ENCODE results near the gene GPC5.
"Not testable (repeated sequence)": the region's sequence is repeated elsewhere in the genome, so short reads cannot be mapped to it uniquely, and the experiment has no call there.

Gene GPC5

GRCh38 chr13:91725646-91726045 is 327.2 kb downstream of the GPC5 start:
- no peak for DNase-seq

DNA sequence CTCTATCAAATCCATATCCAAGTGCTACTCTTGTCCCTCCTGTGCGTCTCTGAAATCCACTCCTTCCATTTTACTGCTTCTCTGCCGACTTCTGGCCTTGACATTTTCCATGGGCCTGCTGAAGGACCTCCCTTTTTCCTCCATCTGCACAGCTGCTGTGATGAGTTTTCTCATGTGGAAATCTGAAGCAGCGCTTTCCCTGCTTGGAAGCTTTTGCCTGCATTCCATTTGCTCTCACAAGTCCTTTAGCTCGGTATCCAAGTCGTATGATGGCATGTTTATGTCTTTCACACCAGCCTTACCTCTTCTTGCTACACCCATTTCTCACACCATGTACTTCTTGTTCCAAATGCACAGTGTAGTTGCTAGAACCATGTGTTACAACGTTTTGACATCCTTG is 328.2 kb downstream of the GPC5 start:
- DNase-seq = no peak

- no peak for DNase-seq
Measured at GRCh38 chr13:91729859-91730258, 331.4 kb downstream of the GPC5 start.

DNA sequence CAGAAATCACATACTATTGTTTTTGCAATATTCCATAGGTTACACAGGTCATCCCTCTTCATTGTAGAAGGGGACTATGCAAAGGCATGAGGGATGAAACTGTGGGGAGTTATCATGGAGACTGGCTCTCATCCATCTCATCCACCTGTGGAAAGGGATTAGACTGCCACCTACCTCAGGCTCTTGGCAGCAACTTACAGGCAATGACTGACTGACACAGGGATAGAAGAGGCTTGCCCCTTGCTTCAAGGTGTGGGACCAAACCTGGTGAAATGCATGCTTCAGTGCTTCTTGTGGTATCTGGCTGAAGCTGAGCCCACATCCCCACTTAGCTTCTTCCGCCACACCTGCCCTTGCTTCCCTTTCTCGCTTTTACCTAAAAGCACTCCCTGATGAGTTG is 341.3 kb downstream of the GPC5 start:
- no peak for DNase-seq

DNA sequence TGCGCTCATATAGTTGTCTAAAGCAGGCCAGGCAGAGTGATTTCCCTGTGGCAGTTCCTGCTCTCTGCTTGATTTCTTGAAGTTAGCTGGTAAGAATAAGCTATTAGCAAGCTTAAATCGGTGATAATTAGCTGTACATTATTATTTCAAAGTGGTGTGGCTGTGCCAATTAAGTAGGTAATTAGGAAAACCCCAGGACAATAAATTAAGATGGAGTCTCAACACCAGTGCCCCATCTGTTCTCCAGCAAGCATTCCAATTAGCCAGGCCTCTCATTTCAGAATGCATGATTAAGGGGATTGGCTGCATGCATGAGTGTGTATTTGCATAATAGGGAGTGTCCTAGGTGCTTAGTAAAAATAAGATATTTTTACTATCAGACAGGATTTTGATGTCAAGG is 342.3 kb downstream of the GPC5 start:
- DNase-seq = no peak

DNA sequence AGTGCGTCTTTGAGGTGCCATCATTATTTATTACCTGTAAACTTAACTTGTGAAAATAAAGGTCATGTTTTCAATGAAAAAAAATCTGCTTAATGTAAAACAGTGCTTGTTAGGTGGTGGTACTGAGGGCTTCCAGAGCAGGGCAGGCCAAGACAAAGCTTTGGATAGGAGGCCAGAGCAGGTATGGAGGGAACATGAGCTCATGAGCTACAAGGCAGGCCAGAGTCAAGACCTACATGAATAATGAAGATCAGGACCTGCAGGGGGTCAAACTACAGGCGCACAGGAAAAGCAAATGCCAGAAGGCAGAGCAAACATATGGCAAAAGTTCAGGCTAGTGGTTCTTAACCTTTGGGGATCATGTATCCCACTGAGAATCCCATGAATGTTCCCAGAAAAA is 343.5 kb downstream of the GPC5 start:
- DNase-seq = no peak

DNA sequence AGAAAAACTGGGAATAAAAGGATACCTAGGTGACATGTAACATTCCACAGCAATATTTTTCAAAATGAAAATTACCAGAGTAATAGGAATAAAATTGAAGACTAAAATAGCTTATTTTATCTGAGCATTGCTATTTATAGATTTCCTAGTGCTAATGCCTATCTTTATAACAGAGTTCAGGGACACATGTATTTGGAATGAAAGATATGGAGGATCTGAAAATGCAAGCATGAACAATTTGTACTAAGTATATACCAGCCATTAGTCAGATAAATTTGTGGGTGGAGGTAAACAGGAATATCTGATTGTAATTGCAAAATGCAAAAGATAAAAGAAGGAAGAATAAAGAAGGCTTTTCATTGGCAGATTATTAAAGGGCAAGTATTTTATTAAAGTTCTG is 345.9 kb downstream of the GPC5 start:
- no peak for DNase-seq

- DNase-seq = no peak
Measured at GRCh38 chr13:91745967-91746366, 347.5 kb downstream of the GPC5 start.

DNA sequence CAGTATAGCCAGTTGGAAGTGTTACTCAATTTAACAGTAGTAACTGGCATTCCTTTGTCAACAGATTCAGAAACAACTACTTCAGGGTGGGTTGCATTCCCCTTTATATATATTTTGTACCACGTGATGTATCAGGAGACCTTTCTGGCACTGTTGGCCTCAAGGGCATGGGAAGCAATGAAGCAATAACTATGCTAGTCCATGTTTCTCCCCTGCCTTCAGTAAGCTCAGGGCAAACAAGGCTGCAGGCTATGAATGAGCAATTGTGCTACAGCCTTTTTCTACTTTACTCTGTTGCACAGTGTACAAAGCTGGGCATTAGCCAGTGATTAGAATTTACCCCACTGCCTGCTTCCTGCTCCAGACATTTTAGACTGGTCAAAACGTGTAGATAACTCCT is 348.8 kb downstream of the GPC5 start:
- DNase-seq = no peak

- no peak for DNase-seq
Measured at GRCh38 chr13:91748416-91749089, 350.1 kb downstream of the GPC5 start.

- no peak for DNase-seq
Measured at GRCh38 chr13:91758724-91759123, 360.3 kb downstream of the GPC5 start.

- DNase-seq = no peak
Measured at GRCh38 chr13:91762957-91763356, 364.5 kb downstream of the GPC5 start.

- DNase-seq = no peak
Measured at GRCh38 chr13:91764527-91764926, 366.1 kb downstream of the GPC5 start.

DNA sequence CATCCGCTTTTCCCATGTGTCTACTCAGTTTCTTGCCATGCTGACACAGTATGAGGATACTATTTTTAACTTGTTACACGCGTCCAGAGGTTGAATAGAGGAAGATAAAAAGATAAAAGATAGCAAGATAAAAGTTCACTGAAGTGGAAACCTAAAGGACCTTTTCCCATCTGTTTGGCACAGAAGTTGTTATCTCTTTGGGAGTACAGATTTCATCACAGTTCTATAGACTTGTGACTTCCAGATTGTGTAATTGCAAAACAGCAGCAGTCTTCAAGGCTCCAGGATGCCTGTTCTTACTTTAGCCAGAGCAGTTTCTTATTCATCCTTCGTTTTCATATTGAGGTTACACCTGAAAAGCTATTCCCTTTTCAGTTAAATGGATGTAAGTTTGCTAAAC is 369.2 kb downstream of the GPC5 start:
- no peak for DNase-seq

- DNase-seq = no peak
Measured at GRCh38 chr13:91768746-91769145, 370.3 kb downstream of the GPC5 start.

- no peak for DNase-seq
Measured at GRCh38 chr13:91771229-91771628, 372.8 kb downstream of the GPC5 start.

GRCh38 chr13:91773591-91774227 is 375.3 kb downstream of the GPC5 start:
- no peak for DNase-seq

GRCh38 chr13:91774397-91774796 is 376.0 kb downstream of the GPC5 start:
- DNase-seq = no peak

DNA sequence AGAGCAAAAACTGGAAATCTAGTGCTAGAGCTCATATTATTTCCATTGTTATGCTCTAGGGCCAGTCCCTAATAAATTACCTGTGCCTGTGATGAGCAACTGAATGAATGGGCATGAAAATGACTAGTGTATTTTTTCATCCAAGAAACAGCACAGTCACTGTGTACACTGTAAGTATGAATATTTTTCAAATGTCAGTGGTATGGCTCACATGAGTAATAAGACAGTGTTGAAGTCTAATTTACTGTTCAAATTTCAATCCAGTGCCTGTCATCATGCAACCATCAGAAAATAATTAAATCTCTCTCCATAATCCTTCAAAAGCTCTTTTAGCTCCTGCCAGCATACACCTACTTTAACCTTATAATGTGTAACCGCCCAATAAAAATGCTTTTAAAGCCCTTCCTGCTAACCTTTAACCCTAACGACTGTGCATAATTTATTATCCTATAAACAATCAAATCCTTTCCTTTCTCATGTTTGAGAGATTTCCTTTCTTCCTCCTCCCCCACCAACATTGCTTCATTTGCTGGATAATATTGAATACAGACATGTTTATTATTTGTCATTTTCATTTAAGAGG is 378.3 kb downstream of the GPC5 start:
- DNase-seq = no peak

- DNase-seq = no peak
Measured at GRCh38 chr13:91778123-91778522, 379.7 kb downstream of the GPC5 start.

DNA sequence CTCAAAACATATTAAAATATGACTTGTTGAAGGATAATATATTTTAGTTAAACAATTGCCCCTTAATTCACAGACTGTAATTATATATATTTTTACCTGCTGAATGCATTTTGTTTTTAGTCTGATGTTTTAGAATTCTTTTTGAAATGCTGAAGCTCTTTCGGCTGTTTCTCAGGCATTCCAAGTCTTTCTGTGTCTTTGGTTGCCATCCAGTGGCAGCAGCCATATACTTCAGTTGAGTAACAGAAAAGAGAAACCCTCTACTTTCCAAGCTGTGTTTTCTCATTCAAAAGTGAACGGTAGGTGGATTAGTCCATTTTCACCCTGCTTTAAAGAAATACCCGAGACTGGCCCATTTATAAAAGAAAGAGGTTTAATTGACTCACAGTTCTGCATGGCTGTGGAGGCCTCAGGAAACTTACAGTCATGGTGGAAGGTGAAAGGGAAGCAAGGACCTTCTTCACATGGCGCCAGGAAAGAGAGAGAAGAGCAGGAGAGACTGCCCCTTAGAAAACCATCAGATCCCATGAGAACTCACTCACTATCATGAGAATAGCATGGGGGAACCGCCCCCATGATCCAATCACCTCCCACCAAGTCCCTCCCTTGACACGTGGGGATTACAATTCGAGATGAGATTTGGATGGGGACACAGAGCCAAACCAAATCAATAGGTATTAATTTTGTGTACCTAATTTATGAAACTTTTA is 383.7 kb downstream of the GPC5 start:
- DNase-seq = not testable (repeated sequence)

- DNase-seq = no peak
Measured at GRCh38 chr13:91785431-91786119, 387.2 kb downstream of the GPC5 start.

- no peak for DNase-seq
Measured at GRCh38 chr13:91792054-91792453, 393.6 kb downstream of the GPC5 start.
